NCI-H748 treated with DMSO at 0.1 percent for 48 hours (cell line): ENCODE data around the gene MROH2A.
"Not testable (repeated sequence)": the region's sequence is repeated elsewhere in the genome, so short reads cannot be mapped to it uniquely, and the experiment has no call there.

Source experiments
- DNase-seq: peaks from one replicate; lab custom pipeline; 2025; lab: John Stamatoyannopoulos, UW

MROH2A gene

GRCh38 chr2:233778030-233778429 is at the start of gene MROH2A:
Gene MROH2A, plus strand, starts transcription at chr2:233778330. Its CDS starts 1,029 bp downstream, at chr2:233779359.
- DNase-seq: no peak

GRCh38 chr2:233728723-233729301 is 49.3 kb upstream of the MROH2A start, which contains the start of gene UGT1A3:
Gene UGT1A3, plus strand, starts transcription at chr2:233729042. Its CDS starts 85 bp downstream, at chr2:233729127.
- no peak for DNase-seq

GRCh38 chr2:233736868-233737653 is 41.1 kb upstream of the MROH2A start:
- not testable (repeated sequence) for DNase-seq

GRCh38 chr2:233740870-233741269 is 37.3 kb upstream of the MROH2A start:
- no peak for DNase-seq

GRCh38 chr2:233743464-233744259 is 34.5 kb upstream of the MROH2A start:
- DNase-seq: no peak

- DNase-seq: no peak
Measured at GRCh38 chr2:233745073-233745755, 32.9 kb upstream of the MROH2A start.

- not testable (repeated sequence) for DNase-seq
Measured at GRCh38 chr2:233745838-233746237, 32.3 kb upstream of the MROH2A start.

- DNase-seq: no peak
Measured at GRCh38 chr2:233746475-233747282, 31.5 kb upstream of the MROH2A start.

GRCh38 chr2:233747283-233747544 is 30.9 kb upstream of the MROH2A start:
- no peak for DNase-seq

GRCh38 chr2:233750689-233751088 is 27.4 kb upstream of the MROH2A start:
- DNase-seq: not testable (repeated sequence)

- DNase-seq: not testable (repeated sequence)
Measured at GRCh38 chr2:233751212-233752009, 26.7 kb upstream of the MROH2A start.

GRCh38 chr2:233754872-233755611 is 23.1 kb upstream of the MROH2A start:
- DNase-seq: no peak

- no peak for DNase-seq
Measured at GRCh38 chr2:233756429-233757081, 21.6 kb upstream of the MROH2A start.

- DNase-seq: no peak
Measured at GRCh38 chr2:233758141-233758540, 20.0 kb upstream of the MROH2A start.

- DNase-seq: no peak
Measured at GRCh38 chr2:233758849-233759248, 19.3 kb upstream of the MROH2A start.

- no peak for DNase-seq
Measured at GRCh38 chr2:233760043-233760442, 18.1 kb upstream of the MROH2A start, which contains the start of gene UGT1A1. Gene UGT1A1, plus strand, starts transcription at chr2:233760270. Its CDS starts 18 bp downstream, at chr2:233760288.

GRCh38 chr2:233761040-233761769 is 16.9 kb upstream of the MROH2A start:
- DNase-seq: no peak

- no peak for DNase-seq
Measured at GRCh38 chr2:233764264-233764663, 13.9 kb upstream of the MROH2A start.

- no peak for DNase-seq
Measured at GRCh38 chr2:233764761-233765160, 13.4 kb upstream of the MROH2A start.
